H1 (cell line): ENCODE results near the gene PCDHB14. TPM values are rescaled to one million over a fixed set of nuclear protein-coding genes. Genes with fewer than 3 reads are reported as not detected.
A peak's percentile ranks its signal among the peaks of the same experiment; 100 is the strongest.

Experiments used
- CTCF ChIA-PET: fragments of 300-600 bp; sonication (Branson Sonifier 250); formaldehyde crosslinking; loops from one replicate; lab custom pipeline; 2021; ENCODE audit not compliant: partially characterized antibody; lab: Charles Lee
- POLR2A ChIA-PET: fragments of 300-600 bp; sonication (Branson Sonifier 250); formaldehyde crosslinking; loops from one replicate; lab custom pipeline; 2021; ENCODE audit warnings: inconsistent platforms; ENCODE audit not compliant: partially characterized antibody; lab: Charles Lee
- DNase-seq, 2 experiments: peaks; one replicate each; pipeline versions ENCODE4 v3.0.0 to v3.0.0-alpha.2; 2010 to 2022; ENCODE audit warnings: low spot score in 2 of 2, low read depth in 1 of 2, mixed read lengths in 1 of 2
- FAIRE-seq: peaks from 2 replicates; lab custom pipeline; 2011; peaks lifted over from hg19 to GRCh38; lab: Jason Lieb, UNC
- H2AFZ ChIP-seq: 2 replicates; pipeline ENCODE4 v1.8.1; 2012; ENCODE audit warnings: low read length, inconsistent platforms
- H2AK5ac ChIP-seq: 2 replicates; pipeline ENCODE4 v1.6.1; 2013; ENCODE audit warnings: low read depth, low read length
- H2BK120ac ChIP-seq: replicated peaks from 2 replicates; pipeline ENCODE3; 2013; ENCODE audit warnings: low read depth, low read length, inconsistent platforms
- H2BK12ac ChIP-seq: 2 replicates; pipeline ENCODE4 v1.6.1; 2013; ENCODE audit warnings: low read depth, low read length
- H2BK15ac ChIP-seq: 2 replicates; pipeline ENCODE4 v1.6.1; 2013; ENCODE audit warnings: low read length
- H2BK20ac ChIP-seq: 2 replicates; pipeline ENCODE4 v1.6.1; 2013; ENCODE audit warnings: low read length
- H2BK5ac ChIP-seq: 2 replicates; pipeline ENCODE4 v1.6.1; 2013; ENCODE audit warnings: low read depth, low read length
- H3K14ac ChIP-seq: 2 replicates; pipeline ENCODE4 v1.6.1; 2013; ENCODE audit warnings: inconsistent platforms; ENCODE audit not compliant: insufficient read length
- H3K18ac ChIP-seq: 2 replicates; pipeline ENCODE4 v1.6.1; 2013; ENCODE audit warnings: low read length; ENCODE audit errors: extremely low read depth
- H3K23ac ChIP-seq: 2 replicates; pipeline ENCODE4 v1.6.1; 2013; ENCODE audit warnings: inconsistent platforms; ENCODE audit not compliant: insufficient read length
- H3K23me2 ChIP-seq: 2 replicates; pipeline ENCODE4 v1.6.1; 2013; ENCODE audit warnings: low read depth, low read length
- H3K27ac ChIP-seq: 2 replicates; pipeline ENCODE4 v1.6.1; 2011; ENCODE audit warnings: low read depth, low read length, inconsistent platforms
- H3K27me3 ChIP-seq, 4 experiments: replicated peaks in 1 of 4; 1 replicate in 1 of 4; 2 replicates in 3 of 4; pipeline versions ENCODE4 v1.6.1 to v1.8.1; 2011 to 2013; ENCODE audit warnings: low read length in 3 of 4, mild to moderate bottlenecking in 3 of 4, inconsistent platforms in 2 of 4, mixed read lengths in 2 of 4, moderate library complexity in 1 of 4; ENCODE audit not compliant: control insufficient read depth in 3 of 4, insufficient read depth in 3 of 4; ENCODE audit errors: extremely low read depth in 1 of 4
- H3K36me3 ChIP-seq, 4 experiments: 2 replicates each; pipeline versions ENCODE4 v1.6.1 to v1.8.1; 2011 to 2013; ENCODE audit warnings: mild to moderate bottlenecking in 4 of 4, low read length in 3 of 4, moderate library complexity in 2 of 4, control low read depth in 1 of 4, inconsistent platforms in 1 of 4; ENCODE audit not compliant: insufficient read depth in 4 of 4, control insufficient read depth in 2 of 4
- H3K4ac ChIP-seq: replicated peaks from 2 replicates; pipeline ENCODE3; 2013; ENCODE audit warnings: low read length, low read depth, mixed read lengths, inconsistent platforms; ENCODE audit not compliant: insufficient read length
- H3K4me1 ChIP-seq, 4 experiments: replicated peaks in 1 of 4; 1 replicate in 1 of 4; 2 replicates in 3 of 4; pipeline versions ENCODE4 v1.6.1 to v1.8.1; 2011 to 2013; ENCODE audit warnings: low read length in 3 of 4, inconsistent platforms in 2 of 4, mixed read lengths in 1 of 4; ENCODE audit not compliant: insufficient read depth in 4 of 4, control insufficient read depth in 3 of 4
- H3K4me2 ChIP-seq, 2 experiments: 2 replicates each; pipeline versions ENCODE4 v1.6.1 to v1.8.1; 2011 to 2013; ENCODE audit warnings: low read depth in 2 of 2, low read length in 2 of 2, control low read depth in 1 of 2, inconsistent platforms in 1 of 2, mild to moderate bottlenecking in 1 of 2; ENCODE audit not compliant: insufficient read depth in 1 of 2
- H3K4me3 ChIP-seq, 4 experiments: fragments of 200-600, 300-600 bp in 1 of 4; sonication (generic), shearing (Covaris generic), sonication (Bioruptor Twin) in 1 of 4; 2 replicates each; pipeline versions ENCODE4 v1.5.1 to v1.8.1; 2011 to 2016; ENCODE audit warnings: low read length in 4 of 4, low read depth in 3 of 4, control low read depth in 2 of 4, inconsistent platforms in 2 of 4, mild to moderate bottlenecking in 2 of 4, mixed read lengths in 1 of 4, moderate library complexity in 1 of 4; ENCODE audit not compliant: insufficient read depth in 2 of 4; ENCODE audit errors: extremely low read depth in 1 of 4
- H3K56ac ChIP-seq: replicated peaks from 2 replicates; pipeline ENCODE3; 2013; ENCODE audit warnings: low read depth, mild to moderate bottlenecking, mixed read lengths, low read length, inconsistent platforms; ENCODE audit not compliant: insufficient read length
- H3K79me1 ChIP-seq: 2 replicates; pipeline ENCODE4 v1.6.1; 2013; ENCODE audit warnings: low read depth, low read length, control low read depth
- H3K79me2 ChIP-seq, 2 experiments: 2 replicates each; pipeline versions ENCODE4 v1.6.1 to v1.8.1; 2012 to 2013; ENCODE audit warnings: low read length in 2 of 2, mild to moderate bottlenecking in 2 of 2, inconsistent platforms in 1 of 2; ENCODE audit not compliant: insufficient read depth in 2 of 2, control insufficient read depth in 1 of 2
- H3K9ac ChIP-seq, 4 experiments: replicated peaks in 1 of 4; 1 replicate in 1 of 4; 2 replicates in 3 of 4; pipeline versions ENCODE4 v1.6.1 to v1.8.1; 2011 to 2013; ENCODE audit warnings: low read depth in 3 of 4, low read length in 3 of 4, control low read depth in 2 of 4, mild to moderate bottlenecking in 2 of 4, moderate library complexity in 2 of 4, inconsistent platforms in 1 of 4; ENCODE audit errors: extremely low read depth in 1 of 4
- H3K9me3 ChIP-seq, 2 experiments: 2 replicates each; pipeline versions ENCODE4 v1.6.1 to v1.8.1; 2012 to 2013; ENCODE audit warnings: mild to moderate bottlenecking in 2 of 2, moderate library complexity in 2 of 2, control low read depth in 1 of 2, inconsistent platforms in 1 of 2, low read depth in 1 of 2, low read length in 1 of 2, mixed read lengths in 1 of 2; ENCODE audit not compliant: insufficient read depth in 2 of 2
- H4K20me1 ChIP-seq, 2 experiments: replicated peaks in 1 of 2; 2 replicates each; pipeline versions ENCODE3 to v1.8.1; 2011 to 2013; ENCODE audit warnings: inconsistent platforms in 2 of 2, low read length in 2 of 2, mild to moderate bottlenecking in 1 of 2; ENCODE audit not compliant: insufficient read depth in 2 of 2, control insufficient read depth in 1 of 2
- H4K5ac ChIP-seq: 2 replicates; pipeline ENCODE4 v1.6.1; 2013; ENCODE audit warnings: low read length, low read depth, mixed read lengths, inconsistent platforms; ENCODE audit not compliant: insufficient read length
- H4K8ac ChIP-seq: 2 replicates; pipeline ENCODE4 v1.8.0; 2013; ENCODE audit warnings: mild to moderate bottlenecking, moderate library complexity, low read length, inconsistent platforms; ENCODE audit not compliant: insufficient read depth; ENCODE audit errors: extremely low read depth
- H4K91ac ChIP-seq: replicated peaks from 2 replicates; pipeline ENCODE3; 2013; ENCODE audit warnings: low read length, mixed read lengths, inconsistent platforms; ENCODE audit not compliant: insufficient read length
- SIRT6 ChIP-seq: IDR thresholded peaks from one replicate; pipeline ENCODE4 v1.7.1; 2012; ENCODE audit warnings: low read length, inconsistent platforms
- ZNF274 ChIP-seq: IDR thresholded peaks from 2 replicates; pipeline ENCODE4 v1.7.0; 2012; ENCODE audit warnings: low read length, borderline replicate concordance; ENCODE audit errors: extremely low read depth
- polyA plus RNA-seq, 7 experiments: library from polyadenylated mRNA; depleted of rRNA in 3 of 7; stranded (reverse) in 5 of 7; unstranded in 2 of 7; fragments of >200 nt in 5 of 7; fragments of 200-250 nt in 2 of 7; gene quantifications; 1 replicate in 5 of 7; 2 replicates in 1 of 7; 4 replicates in 1 of 7; pipeline versions ENCODE4 v1.2.1 to v1.2.3, GENCODE V29; 2011 to 2013; ENCODE audit warnings: missing spikeins in 2 of 7, mixed read lengths in 2 of 7
- total RNA-seq: library from RNA; stranded (reverse); fragmentation: NEBNext Ultra II Directional; extraction: Animal tissue kit (Norgen Biotek cat#: 25700); gene quantifications from 2 replicates; pipeline ENCODE4 v1.2.1, GENCODE V29; 2021

PCDHB14 gene
- total and polyA plus RNA-seq, 2 of the 8 experiments (the other 6 are each of a cell fraction or from before 2014, with no cell fraction given), result 2.7 TPM

DNA sequence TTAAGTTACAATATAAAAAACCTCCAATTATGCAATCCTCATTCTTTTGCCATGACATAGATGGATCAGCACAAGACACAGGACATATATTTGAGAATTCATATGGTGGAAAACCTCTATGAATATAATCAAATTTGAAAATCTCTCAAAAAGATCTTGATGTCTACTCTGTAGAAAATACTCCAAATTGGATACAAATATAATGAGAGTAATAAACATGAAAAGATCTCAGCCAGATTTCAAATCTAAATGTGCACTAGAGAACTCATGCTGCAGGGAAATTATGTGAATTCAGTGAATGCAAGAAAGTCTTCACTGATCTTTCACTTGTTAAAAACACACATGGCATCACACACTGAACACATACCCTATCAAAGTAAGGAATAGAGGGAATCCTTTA is 35.8 kb downstream of the PCDHB14 start:
- no peaks in the 10 kb centered on the region for H3K23me2 ChIP-seq
- CTCF ChIA-PET, result interaction anchor here (1.5 kb wide), 1 partner anchor 84 kb away, joined by 4 read pairs; no protein-coding TSS in a partner anchor
- no peak overlapping the region for H3K4ac ChIP-seq
- peaks cover 0 to 2% (median 0%) of the 10 kb centered on the region in 4 experiments; a peak in 1 of 7 replicates for H3K27me3 ChIP-seq
- H3K27ac ChIP-seq, result no peak overlapping the region
- H3K18ac ChIP-seq, result no peak overlapping the region
- no peaks in the 10 kb centered on the region for H3K4me1 ChIP-seq
- TF ChIP-seq ZNF274 (peak; percentile 96), SIRT6 (no peak)
- H2BK5ac ChIP-seq, result no peak overlapping the region
- no peak overlapping the region for H2BK15ac ChIP-seq
- H3K9ac ChIP-seq, result no peak overlapping the region
- no peak overlapping the region for H4K8ac ChIP-seq
- no peak overlapping the region for H3K23ac ChIP-seq
- POLR2A ChIA-PET, result no interaction called here
- H3K79me2 ChIP-seq, result no peaks in the 10 kb centered on the region
- peaks cover 55 to 76% of the 10 kb centered on the region in 2 experiments for H3K9me3 ChIP-seq
- no peak overlapping the region for H3K14ac ChIP-seq
- no peak overlapping the region for H4K91ac ChIP-seq
- H3K4me2 ChIP-seq, result no peak overlapping the region
- no peak overlapping the region for H3K56ac ChIP-seq
- H3K36me3 ChIP-seq, result no peaks in the 10 kb centered on the region; a peak in 2 of 8 replicates
- H4K20me1 ChIP-seq, result no peaks in the 10 kb centered on the region
- no peak for FAIRE-seq
- H2AK5ac ChIP-seq, result no peak overlapping the region
- H2BK12ac ChIP-seq, result no peak overlapping the region
- H2BK120ac ChIP-seq, result no peak overlapping the region
- no peak overlapping the region for H2AFZ ChIP-seq
- no peak overlapping the region for H4K5ac ChIP-seq
- no peak overlapping the region for H2BK20ac ChIP-seq
- DNase-seq, result no peak
- H3K4me3 ChIP-seq, result no peak overlapping the region
- H3K79me1 ChIP-seq, result no peaks in the 10 kb centered on the region
